H1 (cell line): ENCODE results near the gene SLC9A7. TPM values are rescaled to one million over a fixed set of nuclear protein-coding genes. Genes with fewer than 3 reads are reported as not detected.

ENCODE experiments used
- CTCF ChIA-PET: fragments of 300-600 bp; sonication (Branson Sonifier 250); formaldehyde crosslinking; loops from one replicate; lab custom pipeline; 2021; ENCODE audit not compliant: partially characterized antibody; lab: Charles Lee
- POLR2A ChIA-PET: fragments of 300-600 bp; sonication (Branson Sonifier 250); formaldehyde crosslinking; loops from one replicate; lab custom pipeline; 2021; ENCODE audit warnings: inconsistent platforms; ENCODE audit not compliant: partially characterized antibody; lab: Charles Lee
- DNase-seq, 2 experiments: peaks; one replicate each; pipeline versions ENCODE4 v3.0.0 to v3.0.0-alpha.2; 2010 to 2022; ENCODE audit warnings: low spot score in 2 of 2, low read depth in 1 of 2, mixed read lengths in 1 of 2
- FAIRE-seq: peaks from 2 replicates; lab custom pipeline; 2011; peaks lifted over from hg19 to GRCh38; lab: Jason Lieb, UNC
- H2AFZ ChIP-seq: 2 replicates; pipeline ENCODE4 v1.8.1; 2012; ENCODE audit warnings: low read length, inconsistent platforms
- H2AK5ac ChIP-seq: 2 replicates; pipeline ENCODE4 v1.6.1; 2013; ENCODE audit warnings: low read depth, low read length
- H2BK120ac ChIP-seq: replicated peaks from 2 replicates; pipeline ENCODE3; 2013; ENCODE audit warnings: low read depth, low read length, inconsistent platforms
- H2BK12ac ChIP-seq: 2 replicates; pipeline ENCODE4 v1.6.1; 2013; ENCODE audit warnings: low read depth, low read length
- H2BK15ac ChIP-seq: 2 replicates; pipeline ENCODE4 v1.6.1; 2013; ENCODE audit warnings: low read length
- H2BK20ac ChIP-seq: 2 replicates; pipeline ENCODE4 v1.6.1; 2013; ENCODE audit warnings: low read length
- H2BK5ac ChIP-seq: 2 replicates; pipeline ENCODE4 v1.6.1; 2013; ENCODE audit warnings: low read depth, low read length
- H3K14ac ChIP-seq: 2 replicates; pipeline ENCODE4 v1.6.1; 2013; ENCODE audit warnings: inconsistent platforms; ENCODE audit not compliant: insufficient read length
- H3K18ac ChIP-seq: 2 replicates; pipeline ENCODE4 v1.6.1; 2013; ENCODE audit warnings: low read length; ENCODE audit errors: extremely low read depth
- H3K23ac ChIP-seq: 2 replicates; pipeline ENCODE4 v1.6.1; 2013; ENCODE audit warnings: inconsistent platforms; ENCODE audit not compliant: insufficient read length
- H3K23me2 ChIP-seq: 2 replicates; pipeline ENCODE4 v1.6.1; 2013; ENCODE audit warnings: low read depth, low read length
- H3K27ac ChIP-seq: 2 replicates; pipeline ENCODE4 v1.6.1; 2011; ENCODE audit warnings: low read depth, low read length, inconsistent platforms
- H3K27me3 ChIP-seq, 4 experiments: replicated peaks in 1 of 4; 1 replicate in 1 of 4; 2 replicates in 3 of 4; pipeline versions ENCODE4 v1.6.1 to v1.8.1; 2011 to 2013; ENCODE audit warnings: low read length in 3 of 4, mild to moderate bottlenecking in 3 of 4, inconsistent platforms in 2 of 4, mixed read lengths in 2 of 4, moderate library complexity in 1 of 4; ENCODE audit not compliant: control insufficient read depth in 3 of 4, insufficient read depth in 3 of 4; ENCODE audit errors: extremely low read depth in 1 of 4
- H3K36me3 ChIP-seq, 4 experiments: 2 replicates each; pipeline versions ENCODE4 v1.6.1 to v1.8.1; 2011 to 2013; ENCODE audit warnings: mild to moderate bottlenecking in 4 of 4, low read length in 3 of 4, moderate library complexity in 2 of 4, control low read depth in 1 of 4, inconsistent platforms in 1 of 4; ENCODE audit not compliant: insufficient read depth in 4 of 4, control insufficient read depth in 2 of 4
- H3K4ac ChIP-seq: replicated peaks from 2 replicates; pipeline ENCODE3; 2013; ENCODE audit warnings: low read length, low read depth, mixed read lengths, inconsistent platforms; ENCODE audit not compliant: insufficient read length
- H3K4me1 ChIP-seq, 4 experiments: replicated peaks in 1 of 4; 1 replicate in 1 of 4; 2 replicates in 3 of 4; pipeline versions ENCODE4 v1.6.1 to v1.8.1; 2011 to 2013; ENCODE audit warnings: low read length in 3 of 4, inconsistent platforms in 2 of 4, mixed read lengths in 1 of 4; ENCODE audit not compliant: insufficient read depth in 4 of 4, control insufficient read depth in 3 of 4
- H3K4me2 ChIP-seq, 2 experiments: 2 replicates each; pipeline versions ENCODE4 v1.6.1 to v1.8.1; 2011 to 2013; ENCODE audit warnings: low read depth in 2 of 2, low read length in 2 of 2, control low read depth in 1 of 2, inconsistent platforms in 1 of 2, mild to moderate bottlenecking in 1 of 2; ENCODE audit not compliant: insufficient read depth in 1 of 2
- H3K4me3 ChIP-seq, 4 experiments: fragments of 200-600, 300-600 bp in 1 of 4; sonication (generic), shearing (Covaris generic), sonication (Bioruptor Twin) in 1 of 4; 2 replicates each; pipeline versions ENCODE4 v1.5.1 to v1.8.1; 2011 to 2016; ENCODE audit warnings: low read length in 4 of 4, low read depth in 3 of 4, control low read depth in 2 of 4, inconsistent platforms in 2 of 4, mild to moderate bottlenecking in 2 of 4, mixed read lengths in 1 of 4, moderate library complexity in 1 of 4; ENCODE audit not compliant: insufficient read depth in 2 of 4; ENCODE audit errors: extremely low read depth in 1 of 4
- H3K56ac ChIP-seq: replicated peaks from 2 replicates; pipeline ENCODE3; 2013; ENCODE audit warnings: low read depth, mild to moderate bottlenecking, mixed read lengths, low read length, inconsistent platforms; ENCODE audit not compliant: insufficient read length
- H3K79me1 ChIP-seq: 2 replicates; pipeline ENCODE4 v1.6.1; 2013; ENCODE audit warnings: low read depth, low read length, control low read depth
- H3K79me2 ChIP-seq, 2 experiments: 2 replicates each; pipeline versions ENCODE4 v1.6.1 to v1.8.1; 2012 to 2013; ENCODE audit warnings: low read length in 2 of 2, mild to moderate bottlenecking in 2 of 2, inconsistent platforms in 1 of 2; ENCODE audit not compliant: insufficient read depth in 2 of 2, control insufficient read depth in 1 of 2
- H3K9ac ChIP-seq, 4 experiments: replicated peaks in 1 of 4; 1 replicate in 1 of 4; 2 replicates in 3 of 4; pipeline versions ENCODE4 v1.6.1 to v1.8.1; 2011 to 2013; ENCODE audit warnings: low read depth in 3 of 4, low read length in 3 of 4, control low read depth in 2 of 4, mild to moderate bottlenecking in 2 of 4, moderate library complexity in 2 of 4, inconsistent platforms in 1 of 4; ENCODE audit errors: extremely low read depth in 1 of 4
- H3K9me3 ChIP-seq, 2 experiments: 2 replicates each; pipeline versions ENCODE4 v1.6.1 to v1.8.1; 2012 to 2013; ENCODE audit warnings: mild to moderate bottlenecking in 2 of 2, moderate library complexity in 2 of 2, control low read depth in 1 of 2, inconsistent platforms in 1 of 2, low read depth in 1 of 2, low read length in 1 of 2, mixed read lengths in 1 of 2; ENCODE audit not compliant: insufficient read depth in 2 of 2
- H4K20me1 ChIP-seq, 2 experiments: replicated peaks in 1 of 2; 2 replicates each; pipeline versions ENCODE3 to v1.8.1; 2011 to 2013; ENCODE audit warnings: inconsistent platforms in 2 of 2, low read length in 2 of 2, mild to moderate bottlenecking in 1 of 2; ENCODE audit not compliant: insufficient read depth in 2 of 2, control insufficient read depth in 1 of 2
- H4K5ac ChIP-seq: 2 replicates; pipeline ENCODE4 v1.6.1; 2013; ENCODE audit warnings: low read length, low read depth, mixed read lengths, inconsistent platforms; ENCODE audit not compliant: insufficient read length
- H4K8ac ChIP-seq: 2 replicates; pipeline ENCODE4 v1.8.0; 2013; ENCODE audit warnings: mild to moderate bottlenecking, moderate library complexity, low read length, inconsistent platforms; ENCODE audit not compliant: insufficient read depth; ENCODE audit errors: extremely low read depth
- H4K91ac ChIP-seq: replicated peaks from 2 replicates; pipeline ENCODE3; 2013; ENCODE audit warnings: low read length, mixed read lengths, inconsistent platforms; ENCODE audit not compliant: insufficient read length
- CBX5 ChIP-seq: fragments of 300-800, 300-1000 bp; sonication (generic); IDR thresholded peaks from 2 replicates; pipeline ENCODE4 v1.7.1; 2016; ENCODE audit warnings: antibody characterized with exemption, low read length, low read depth
- CREB1 ChIP-seq: IDR thresholded peaks from 2 replicates; pipeline ENCODE4 v1.6.1; 2012; ENCODE audit warnings: inconsistent platforms
- RXRA ChIP-seq: IDR thresholded peaks from 2 replicates; pipeline ENCODE4 v1.6.1; 2011; ENCODE audit warnings: low read depth, mild to moderate bottlenecking, low read length, moderate library complexity; ENCODE audit not compliant: insufficient read depth
- SIRT6 ChIP-seq: IDR thresholded peaks from one replicate; pipeline ENCODE4 v1.7.1; 2012; ENCODE audit warnings: low read length, inconsistent platforms
- SP2 ChIP-seq: IDR thresholded peaks from 2 replicates; pipeline ENCODE4 v1.6.1; 2012; ENCODE audit warnings: mild to moderate bottlenecking, low read length, inconsistent platforms
- TBP ChIP-seq: IDR thresholded peaks from 2 replicates; pipeline ENCODE4 v1.6.1; 2011; ENCODE audit warnings: low read depth, low read length, improper control_type of control experiment
- WGBS, 2 experiments: shearing (Covaris generic) in 1 of 2; methylation state at CpG; one replicate each; pipeline versions ENCODE4 v1.1.6 to v1.1.7; 2013 to 2015; ENCODE audit warnings: low lambda C conversion rate in 2 of 2, mixed read lengths in 2 of 2, inconsistent platforms in 1 of 2, low coverage in 1 of 2, missing lambda C conversion rate in 1 of 2; ENCODE audit not compliant: insufficient replicate concordance in 2 of 2, insufficient coverage in 1 of 2, insufficient read length in 1 of 2; ENCODE audit errors: extremely low coverage in 1 of 2, missing lambda C conversion rate in 1 of 2; 5-methylcytosine and 5-hydroxymethylcytosine counted together
- polyA plus RNA-seq, 7 experiments: library from polyadenylated mRNA; depleted of rRNA in 3 of 7; stranded (reverse) in 5 of 7; unstranded in 2 of 7; fragments of >200 nt in 5 of 7; fragments of 200-250 nt in 2 of 7; gene quantifications; 1 replicate in 5 of 7; 2 replicates in 1 of 7; 4 replicates in 1 of 7; pipeline versions ENCODE4 v1.2.1 to v1.2.3, GENCODE V29; 2011 to 2013; ENCODE audit warnings: missing spikeins in 2 of 7, mixed read lengths in 2 of 7
- total RNA-seq: library from RNA; stranded (reverse); fragmentation: NEBNext Ultra II Directional; extraction: Animal tissue kit (Norgen Biotek cat#: 25700); gene quantifications from 2 replicates; pipeline ENCODE4 v1.2.1, GENCODE V29; 2021
- TF ChIP-seq, protein P1 (sequence below): IDR thresholded peaks from 2 replicates; pipeline ENCODE4 v1.6.1; 2012; ENCODE audit warnings: low read length, inconsistent platforms
- TF ChIP-seq, protein P2 (sequence below), 3 experiments: IDR thresholded peaks; 1 replicate in 2 of 3; 2 replicates in 1 of 3; pipeline versions ENCODE4 v1.5.1 to v1.6.1; 2011; ENCODE audit warnings: low read length in 3 of 3, mild to moderate bottlenecking in 3 of 3, inconsistent platforms in 2 of 3, low read depth in 1 of 3, moderate library complexity in 1 of 3; ENCODE audit not compliant: insufficient read depth in 1 of 3; ENCODE audit errors: control extremely low read depth in 1 of 3

SLC9A7 gene
- total and polyA plus RNA-seq, 2 of the 8 experiments (the other 6 are each of a cell fraction or from before 2014, with no cell fraction given): 6.7 to 17.2 TPM

DNA sequence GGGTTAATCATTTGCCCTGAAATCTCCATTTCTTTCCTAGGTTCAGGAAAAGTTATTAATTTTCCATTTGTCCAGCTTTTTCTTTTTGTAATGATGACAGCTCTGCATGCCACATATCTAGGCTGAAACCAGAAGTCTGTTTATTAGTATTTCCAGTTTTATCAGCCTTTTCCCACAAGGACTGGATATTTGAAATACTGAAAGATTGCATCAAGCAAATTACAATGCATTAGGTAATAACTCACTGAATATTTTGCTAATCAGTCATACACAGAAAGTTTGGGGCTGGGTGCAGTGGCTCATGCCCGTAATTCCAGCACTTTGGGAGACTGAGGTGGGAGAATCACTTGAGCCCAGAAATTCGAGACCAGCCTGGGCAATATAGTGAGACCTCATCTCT is 21.5 kb downstream of the SLC9A7 start:
- no peak overlapping the region for H3K9ac ChIP-seq
- no peak overlapping the region for H2BK20ac ChIP-seq
- H4K8ac ChIP-seq: no peak overlapping the region
- H3K23ac ChIP-seq: no peak overlapping the region
- CTCF ChIA-PET: no interaction called here
- H3K9me3 ChIP-seq: peaks cover 0 to 7% of the 10 kb centered on the region in 2 experiments; a peak in 1 of 4 replicates
- no peak overlapping the region for H2BK5ac ChIP-seq
- H3K36me3 ChIP-seq: no peaks in the 10 kb centered on the region
- H3K27ac ChIP-seq: no peak overlapping the region
- no peaks in the 10 kb centered on the region for H4K20me1 ChIP-seq
- H3K4me1 ChIP-seq: no peaks in the 10 kb centered on the region
- no peak for DNase-seq
- H2BK15ac ChIP-seq: no peak overlapping the region
- H3K79me2 ChIP-seq: peaks cover 0 to 25% of the 10 kb centered on the region in 2 experiments; a peak in 2 of 4 replicates
- H3K4me3 ChIP-seq: no peak overlapping the region
- no peak for FAIRE-seq
- no peak overlapping the region for H3K4me2 ChIP-seq
- H3K4ac ChIP-seq: no peak overlapping the region
- H3K27me3 ChIP-seq: no peaks in the 10 kb centered on the region
- no peak overlapping the region for H4K5ac ChIP-seq
- H4K91ac ChIP-seq: no peak overlapping the region
- H2BK12ac ChIP-seq: no peak overlapping the region
- no peaks in the 10 kb centered on the region for H3K23me2 ChIP-seq
- no peak overlapping the region for H3K56ac ChIP-seq
- no peak for TF ChIP-seq CBX5
- TF ChIP-seq, protein P1, sequence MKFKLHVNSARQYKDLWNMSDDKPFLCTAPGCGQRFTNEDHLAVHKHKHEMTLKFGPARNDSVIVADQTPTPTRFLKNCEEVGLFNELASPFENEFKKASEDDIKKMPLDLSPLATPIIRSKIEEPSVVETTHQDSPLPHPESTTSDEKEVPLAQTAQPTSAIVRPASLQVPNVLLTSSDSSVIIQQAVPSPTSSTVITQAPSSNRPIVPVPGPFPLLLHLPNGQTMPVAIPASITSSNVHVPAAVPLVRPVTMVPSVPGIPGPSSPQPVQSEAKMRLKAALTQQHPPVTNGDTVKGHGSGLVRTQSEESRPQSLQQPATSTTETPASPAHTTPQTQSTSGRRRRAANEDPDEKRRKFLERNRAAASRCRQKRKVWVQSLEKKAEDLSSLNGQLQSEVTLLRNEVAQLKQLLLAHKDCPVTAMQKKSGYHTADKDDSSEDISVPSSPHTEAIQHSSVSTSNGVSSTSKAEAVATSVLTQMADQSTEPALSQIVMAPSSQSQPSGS: no peak
- no peak for TF ChIP-seq SP2
- TF ChIP-seq, protein P2, sequence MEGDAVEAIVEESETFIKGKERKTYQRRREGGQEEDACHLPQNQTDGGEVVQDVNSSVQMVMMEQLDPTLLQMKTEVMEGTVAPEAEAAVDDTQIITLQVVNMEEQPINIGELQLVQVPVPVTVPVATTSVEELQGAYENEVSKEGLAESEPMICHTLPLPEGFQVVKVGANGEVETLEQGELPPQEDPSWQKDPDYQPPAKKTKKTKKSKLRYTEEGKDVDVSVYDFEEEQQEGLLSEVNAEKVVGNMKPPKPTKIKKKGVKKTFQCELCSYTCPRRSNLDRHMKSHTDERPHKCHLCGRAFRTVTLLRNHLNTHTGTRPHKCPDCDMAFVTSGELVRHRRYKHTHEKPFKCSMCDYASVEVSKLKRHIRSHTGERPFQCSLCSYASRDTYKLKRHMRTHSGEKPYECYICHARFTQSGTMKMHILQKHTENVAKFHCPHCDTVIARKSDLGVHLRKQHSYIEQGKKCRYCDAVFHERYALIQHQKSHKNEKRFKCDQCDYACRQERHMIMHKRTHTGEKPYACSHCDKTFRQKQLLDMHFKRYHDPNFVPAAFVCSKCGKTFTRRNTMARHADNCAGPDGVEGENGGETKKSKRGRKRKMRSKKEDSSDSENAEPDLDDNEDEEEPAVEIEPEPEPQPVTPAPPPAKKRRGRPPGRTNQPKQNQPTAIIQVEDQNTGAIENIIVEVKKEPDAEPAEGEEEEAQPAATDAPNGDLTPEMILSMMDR (IDR thresholded peaks at IDR 0.05; ENCODE audit: control extremely low read depth in 1 of 3, insufficient read depth in 1 of 3, low read depth in 1 of 3, low read length in 3 of 3): no peak
- TF ChIP-seq TBP: no peak
- TF ChIP-seq SIRT6: no peak
- no peak for TF ChIP-seq RXRA
- no peak for TF ChIP-seq CREB1
- no peak overlapping the region for H3K14ac ChIP-seq
- no peaks in the 10 kb centered on the region for H3K79me1 ChIP-seq
- 100% methylated on average over 2 of the region's 2 CpGs; no CpG with 5 or more reads in 1 of the 2 experiments for WGBS, 2 experiments
- H2BK120ac ChIP-seq: no peak overlapping the region
- H2AFZ ChIP-seq: no peak overlapping the region
- no peak overlapping the region for H3K18ac ChIP-seq
- POLR2A ChIA-PET: no interaction called here
- H2AK5ac ChIP-seq: no peak overlapping the region
